Measurements from ENCODE around the gene ITPKA.

DNA sequence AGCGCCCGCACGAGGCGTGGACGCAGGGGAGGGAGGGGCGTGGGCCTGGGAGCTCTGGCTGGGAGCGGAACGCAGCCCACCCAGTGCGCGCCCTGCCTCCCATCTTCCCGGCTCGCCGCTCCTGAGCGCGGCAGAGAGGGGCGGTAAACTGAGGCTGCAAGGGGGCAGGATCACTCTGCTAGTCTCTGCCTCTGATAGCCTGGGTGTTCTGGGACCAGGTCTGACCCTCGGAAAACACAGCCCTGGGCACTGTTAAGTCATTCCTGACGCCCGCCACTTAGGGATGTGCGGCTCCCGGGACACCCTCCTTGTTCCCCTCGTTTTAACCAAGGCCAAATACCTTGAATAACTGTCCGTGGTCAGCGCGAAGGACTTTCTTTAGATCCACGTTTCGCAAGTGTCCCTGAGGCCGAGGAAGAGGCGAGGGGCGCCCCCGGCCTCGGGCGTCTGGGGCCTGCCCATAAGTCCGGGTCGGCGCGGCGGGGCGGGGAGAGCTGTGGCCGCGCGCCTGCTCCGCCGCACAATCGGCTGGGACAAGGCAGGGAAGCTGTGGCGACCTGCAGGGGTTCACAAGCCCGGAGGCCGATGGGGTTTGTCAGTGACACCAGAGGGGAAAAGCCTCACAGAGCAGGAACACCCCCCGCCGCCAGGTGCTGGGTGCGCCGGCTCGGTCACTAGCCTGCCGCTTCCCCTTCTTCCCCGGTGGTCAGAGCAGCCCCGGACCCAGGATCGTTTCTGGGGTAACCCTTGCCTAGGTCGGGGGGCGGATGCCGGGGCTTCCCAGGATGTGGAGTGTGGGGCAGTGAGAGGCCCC lies 1.5 kb downstream of the ITPKA start:
- TF ChIP-seq POLR2A (IDR thresholded peaks at IDR 0.05; ENCODE audit: low read depth, low read length): no peak
- no peak for TF ChIP-seq POLR2AphosphoS5 (IDR thresholded peaks at IDR 0.05; ENCODE audit: low read depth, low read length)

All from GM12892 (cell line).